ENCODE measurements around the gene PARP6.
"Not testable (repeated sequence)": the region's sequence is repeated elsewhere in the genome, so short reads cannot be mapped to it uniquely, and the experiment has no call there.

The PARP6 gene

DNA sequence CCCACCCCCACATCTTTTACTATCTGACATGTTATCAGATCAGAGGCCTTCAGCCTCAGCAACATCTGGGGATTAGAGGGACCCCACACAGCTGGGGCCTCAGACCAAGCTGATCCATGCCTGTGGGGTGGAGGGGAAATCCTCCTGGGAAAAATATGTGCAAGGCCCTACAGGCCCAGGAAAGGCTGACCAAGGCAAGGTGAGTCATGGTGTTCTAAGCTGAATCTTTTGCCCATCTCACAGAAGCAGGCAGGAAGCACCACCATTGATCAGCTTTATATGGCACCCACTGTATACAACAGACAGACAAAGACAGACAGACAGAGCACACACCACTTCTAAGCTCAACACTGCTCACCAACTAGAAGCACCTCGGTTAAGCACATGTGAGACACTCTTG is 12.4 kb upstream of the PARP6 start:
- CTCF ChIA-PET: interaction anchor here (1.3 to 3.6 kb wide), 4 partner anchors 8 to 85 kb away, joined by 3 to 28 read pairs (median 12); no protein-coding TSS in a partner anchor
- POLR2A ChIA-PET: no interaction called here
- TF ChIP-seq, protein P1, sequence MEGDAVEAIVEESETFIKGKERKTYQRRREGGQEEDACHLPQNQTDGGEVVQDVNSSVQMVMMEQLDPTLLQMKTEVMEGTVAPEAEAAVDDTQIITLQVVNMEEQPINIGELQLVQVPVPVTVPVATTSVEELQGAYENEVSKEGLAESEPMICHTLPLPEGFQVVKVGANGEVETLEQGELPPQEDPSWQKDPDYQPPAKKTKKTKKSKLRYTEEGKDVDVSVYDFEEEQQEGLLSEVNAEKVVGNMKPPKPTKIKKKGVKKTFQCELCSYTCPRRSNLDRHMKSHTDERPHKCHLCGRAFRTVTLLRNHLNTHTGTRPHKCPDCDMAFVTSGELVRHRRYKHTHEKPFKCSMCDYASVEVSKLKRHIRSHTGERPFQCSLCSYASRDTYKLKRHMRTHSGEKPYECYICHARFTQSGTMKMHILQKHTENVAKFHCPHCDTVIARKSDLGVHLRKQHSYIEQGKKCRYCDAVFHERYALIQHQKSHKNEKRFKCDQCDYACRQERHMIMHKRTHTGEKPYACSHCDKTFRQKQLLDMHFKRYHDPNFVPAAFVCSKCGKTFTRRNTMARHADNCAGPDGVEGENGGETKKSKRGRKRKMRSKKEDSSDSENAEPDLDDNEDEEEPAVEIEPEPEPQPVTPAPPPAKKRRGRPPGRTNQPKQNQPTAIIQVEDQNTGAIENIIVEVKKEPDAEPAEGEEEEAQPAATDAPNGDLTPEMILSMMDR (IDR thresholded peaks at IDR 0.05; ENCODE audit: insufficient read depth, low read length, missing control alignments): no peak
- DNase-seq (ENCODE audit: low read depth, low spot score): no peak
- H3K4me3 ChIP-seq (ENCODE audit: low read depth, low read length): no peak overlapping the region

DNA sequence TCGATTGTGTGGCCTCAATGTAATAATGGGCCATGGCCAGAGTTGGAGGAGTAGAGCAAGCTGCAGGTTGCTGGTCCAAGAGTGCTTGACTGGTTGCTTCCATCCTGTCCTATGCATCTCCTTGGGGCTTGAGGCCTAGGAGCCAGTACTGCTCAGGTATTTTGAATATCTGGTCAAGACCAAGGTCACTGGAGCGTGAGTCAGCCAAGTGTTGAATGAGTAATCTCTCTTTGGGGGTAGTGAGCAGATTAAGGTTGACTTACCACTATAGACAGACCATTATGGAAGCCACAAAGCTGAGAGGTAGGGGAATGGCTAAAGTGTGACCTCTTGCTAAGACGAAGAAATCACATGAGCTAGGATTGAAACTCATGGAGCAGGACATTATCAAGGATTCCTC is 9.4 kb upstream of the PARP6 start:
- ChIA-PET POLR2A (no interaction called here), CTCF (interaction anchor here (2.8 kb wide), 1 partner anchor 8 kb away, joined by 14 read pairs; no protein-coding TSS in a partner anchor)
- TF ChIP-seq, protein P1 (IDR thresholded peaks at IDR 0.05; ENCODE audit: insufficient read depth, low read length, missing control alignments): no peak
- DNase-seq (ENCODE audit: low read depth, low spot score): no peak
- H3K4me3 ChIP-seq (ENCODE audit: low read depth, low read length): no peak overlapping the region

DNA sequence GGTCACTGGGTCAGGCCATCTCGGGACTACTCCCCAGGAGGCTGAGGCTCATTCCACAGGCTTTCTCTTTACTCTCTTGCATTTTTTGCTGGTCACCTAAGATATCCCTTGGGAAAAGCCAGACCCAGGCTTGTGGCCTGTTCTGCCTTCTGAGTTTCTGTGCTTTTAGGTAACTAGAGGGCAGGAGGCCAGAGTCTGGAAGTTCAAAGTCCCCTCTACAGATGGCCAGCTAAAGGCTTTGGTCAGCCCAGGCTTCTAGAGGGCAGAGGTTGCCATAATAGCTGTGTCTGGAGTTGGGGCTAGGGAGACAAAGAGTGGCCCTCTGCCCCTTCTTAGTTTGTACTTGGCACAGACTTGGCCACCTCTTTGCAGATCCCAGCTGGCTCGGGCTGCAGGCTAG is 8.4 kb upstream of the PARP6 start:
- ChIA-PET POLR2A (no interaction called here), CTCF (interaction anchor here (0.9 kb wide), 1 partner anchor 30 kb away, joined by 3 read pairs; no protein-coding TSS in a partner anchor)
- DNase-seq (ENCODE audit: low read depth, low spot score): no peak
- H3K4me3 ChIP-seq (ENCODE audit: low read depth, low read length): no peak overlapping the region
- TF ChIP-seq, protein P1 (IDR thresholded peaks at IDR 0.05; ENCODE audit: insufficient read depth, low read length, missing control alignments): no peak

DNA sequence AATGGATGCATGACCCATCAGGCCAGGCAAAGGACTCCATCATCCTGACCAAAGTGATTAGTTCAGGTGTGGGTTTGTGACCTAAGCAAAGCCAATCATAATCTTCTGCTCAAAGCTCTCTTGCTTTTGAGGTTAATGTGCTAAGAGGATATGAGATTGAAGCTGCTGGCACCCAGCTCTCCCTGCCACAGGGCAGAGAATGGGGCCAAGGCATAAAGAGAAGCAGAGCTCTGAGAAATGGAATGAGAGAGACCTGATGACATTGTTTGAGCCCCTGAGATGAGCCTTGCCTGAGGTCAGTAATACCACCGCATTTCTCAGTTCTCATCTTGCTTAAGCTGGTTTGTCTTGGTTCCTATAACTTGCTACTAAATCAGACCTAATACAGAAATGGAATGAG is 6.4 kb upstream of the PARP6 start:
- DNase-seq (ENCODE audit: low read depth, low spot score): no peak
- TF ChIP-seq, protein P1 (IDR thresholded peaks at IDR 0.05; ENCODE audit: insufficient read depth, low read length, missing control alignments): no peak
- CTCF ChIA-PET: interaction anchor here (0.7 to 1.3 kb wide), 2 partner anchors 8 to 10 kb away, joined by 3 to 7 read pairs; no protein-coding TSS in a partner anchor
- no peak overlapping the region for H3K4me3 ChIP-seq (ENCODE audit: low read depth, low read length)
- POLR2A ChIA-PET: no interaction called here

DNA sequence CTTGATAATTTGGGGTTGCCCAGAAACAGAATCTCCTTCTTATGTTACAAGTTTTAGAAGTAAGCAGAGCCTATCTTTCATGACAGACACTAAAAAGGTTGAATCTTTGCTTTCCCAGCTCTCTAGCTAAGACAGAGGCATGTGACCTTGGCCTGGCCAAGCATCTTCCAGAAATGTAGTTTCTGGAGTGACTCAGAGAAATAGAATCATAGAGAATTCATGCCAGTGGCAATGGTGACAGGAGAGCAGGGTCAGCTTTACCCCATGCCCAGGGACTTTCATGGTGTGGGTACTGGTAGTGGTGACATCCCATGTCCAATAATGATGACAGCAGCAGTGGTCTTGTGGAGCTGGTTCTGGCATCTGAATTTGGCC is 4.0 kb upstream of the PARP6 start:
- ChIA-PET POLR2A (no interaction called here), CTCF (interaction anchor here (2.4 kb wide), 1 partner anchor 9 kb away, joined by 10 read pairs; no protein-coding TSS in a partner anchor)
- TF ChIP-seq, protein P1 (IDR thresholded peaks at IDR 0.05; ENCODE audit: insufficient read depth, low read length, missing control alignments): no peak
- no peak overlapping the region for H3K4me3 ChIP-seq (ENCODE audit: low read depth, low read length)
- no peak for DNase-seq (ENCODE audit: low read depth, low spot score)

DNA sequence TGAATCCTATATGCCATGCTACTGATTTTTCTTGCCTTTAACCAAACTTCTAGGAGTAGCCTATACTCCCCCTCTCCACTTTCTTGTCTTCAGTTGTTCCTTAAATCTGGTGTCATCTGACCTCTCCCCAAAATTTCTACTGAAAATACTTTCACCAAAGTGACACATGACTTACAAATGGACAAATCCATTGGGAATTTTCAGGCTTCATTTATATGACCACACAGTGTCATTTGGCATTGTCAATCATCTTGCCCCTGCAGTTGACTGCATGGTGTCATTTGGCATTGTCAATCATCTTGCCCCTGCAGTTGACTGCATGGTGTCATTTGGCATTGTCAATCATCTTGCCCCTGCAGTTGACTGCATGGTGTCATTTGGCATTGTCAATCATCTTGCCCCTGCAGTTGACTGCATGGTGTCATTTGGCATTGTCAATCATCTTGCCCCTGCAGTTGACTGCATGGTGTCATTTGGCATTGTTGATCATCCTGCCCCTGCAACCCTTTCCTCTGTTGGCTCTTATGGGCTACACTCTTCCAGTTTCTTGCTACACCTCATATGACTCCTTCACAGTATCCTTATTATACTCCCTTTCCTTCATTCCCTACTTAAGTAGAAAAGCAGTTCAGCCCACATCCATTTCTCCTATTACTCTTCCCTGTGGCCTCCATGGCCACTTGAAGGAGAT is 3.4 kb upstream of the PARP6 start:
- POLR2A ChIA-PET; DNase-seq (ENCODE audit: low read depth, low spot score); H3K4me3 ChIP-seq (ENCODE audit: low read depth, low read length): not testable (repeated sequence)
- CTCF ChIA-PET: interaction anchor here (2.4 kb wide), 1 partner anchor 10 kb away, joined by 10 read pairs; no protein-coding TSS in a partner anchor

DNA sequence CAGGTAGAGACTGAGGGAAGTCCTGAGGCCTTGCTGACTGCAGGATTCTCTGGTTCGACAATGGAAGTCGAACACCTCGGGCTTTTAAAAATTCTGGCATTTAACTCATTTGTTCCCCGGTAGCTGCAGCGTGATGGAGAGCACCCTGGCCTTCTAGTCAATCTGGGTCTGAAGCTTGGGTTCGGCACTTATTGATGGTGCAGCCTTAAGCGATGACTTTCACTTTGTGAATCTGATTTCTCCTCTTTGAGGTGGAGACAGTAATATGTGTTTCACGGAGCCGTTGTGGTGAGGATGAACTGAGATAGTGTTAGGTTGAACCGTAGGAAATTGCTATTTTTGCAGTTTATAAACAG is 621 bp upstream of the PARP6 start:
- no peak for DNase-seq (ENCODE audit: low read depth, low spot score)
- ChIA-PET CTCF (interaction anchor here (0.7 to 2.2 kb wide), 9 partner anchors 9 to 230 kb away, joined by 3 to 28 read pairs (median 6); no protein-coding TSS in a partner anchor), POLR2A (no interaction called here)
- TF ChIP-seq, protein P1 (IDR thresholded peaks at IDR 0.05; ENCODE audit: insufficient read depth, low read length, missing control alignments): no peak
- peak overlapping the region; percentile 85 for H3K4me3 ChIP-seq (ENCODE audit: low read depth, low read length)
